HL-60 (cell line): ENCODE data around the gene IFITM1.
A peak's percentile ranks its signal among the peaks of the same experiment; 100 is the strongest.

ENCODE experiments used
- CTCF ChIP-seq: IDR thresholded peaks from one replicate; pipeline ENCODE4 v1.5.1; 2011; ENCODE audit warnings: low read length, control low read depth, inconsistent platforms; ENCODE audit not compliant: insufficient read depth
- GABPA ChIP-seq: IDR thresholded peaks from 2 replicates; pipeline ENCODE4 v1.6.1; 2012; ENCODE audit warnings: low read depth
- POLR2AphosphoS5 ChIP-seq: IDR thresholded peaks from 2 replicates; pipeline ENCODE4 v1.6.1; 2012; ENCODE audit warnings: low read depth
- REST ChIP-seq: IDR thresholded peaks from 2 replicates; pipeline ENCODE4 v1.6.1; 2012; ENCODE audit warnings: low read depth; ENCODE audit not compliant: insufficient replicate concordance
- SPI1 ChIP-seq: IDR thresholded peaks from 2 replicates; pipeline ENCODE4 v1.6.1; 2012; ENCODE audit warnings: low read depth, mild to moderate bottlenecking, borderline replicate concordance

GRCh38 chr11:335779-336658 is 22.2 kb downstream of the IFITM1 start:
- TF ChIP-seq CTCF (no peak), POLR2AphosphoS5 (peak; percentile 41; the same call in 1 of the 2 replicates), GABPA (no peak), REST (no peak), SPI1 (peak; percentile 48; the same call in 1 of the 2 replicates)
